Loucy (cell line): ENCODE measurements around the gene NPHP4.

Source experiments
- H2AFZ ChIP-seq: fragments of 200-600 bp; sonication (generic); 2 replicates; pipeline ENCODE4 v1.6.0; 2016; ENCODE audit warnings: antibody characterized with exemption, mild to moderate bottlenecking, low read length, moderate library complexity
- H3F3A ChIP-seq: fragments of 200-600 bp; 2 replicates; pipeline ENCODE4 v1.6.0; 2016; ENCODE audit warnings: antibody characterized with exemption, low read depth, mild to moderate bottlenecking
- H3K27me3 ChIP-seq: fragments of 200-600 bp; sonication (generic); 2 replicates; pipeline ENCODE4 v1.6.1; 2014; ENCODE audit warnings: low read length, mild to moderate bottlenecking; ENCODE audit not compliant: insufficient read depth, poor library complexity, severe bottlenecking
- H3K36me3 ChIP-seq: fragments of 200-600 bp; sonication (generic); 2 replicates; pipeline ENCODE4 v1.6.1; 2016; ENCODE audit warnings: low read length; ENCODE audit not compliant: insufficient read depth
- H3K4me1 ChIP-seq: fragments of 200-600 bp; sonication (generic); 2 replicates; pipeline ENCODE4 v1.5.1; 2014; ENCODE audit warnings: low read length, mild to moderate bottlenecking; ENCODE audit not compliant: insufficient read depth, poor library complexity, severe bottlenecking
- H3K4me2 ChIP-seq: fragments of 200-600 bp; sonication (generic); 2 replicates; pipeline ENCODE4 v1.6.0; 2014; ENCODE audit warnings: antibody characterized with exemption, low read length, low read depth, mild to moderate bottlenecking; ENCODE audit not compliant: poor library complexity, severe bottlenecking
- H3K4me3 ChIP-seq: fragments of 200-600 bp; sonication (generic); 2 replicates; pipeline ENCODE4 v1.5.1; 2014; ENCODE audit warnings: low read length, mild to moderate bottlenecking, mixed read lengths; ENCODE audit not compliant: poor library complexity, severe bottlenecking
- H3K79me2 ChIP-seq: fragments of 200-600 bp; sonication (generic); 2 replicates; pipeline ENCODE4 v1.6.1; 2014; ENCODE audit warnings: low read length; ENCODE audit not compliant: insufficient read depth
- H3K9ac ChIP-seq: fragments of 200-600 bp; sonication (generic); 2 replicates; pipeline ENCODE4 v1.6.0; 2014; ENCODE audit warnings: mild to moderate bottlenecking, low read depth, low read length, moderate library complexity; ENCODE audit not compliant: poor library complexity, severe bottlenecking
- H3K9me2 ChIP-seq: fragments of 200-600 bp; sonication (generic); replicated peaks from 2 replicates; pipeline ENCODE4 v1.6.1; 2016; ENCODE audit warnings: low read depth, low read length, mixed read lengths
- H3K9me3 ChIP-seq: fragments of 200-600 bp; sonication (generic); 2 replicates; pipeline ENCODE4 v1.6.1; 2014; ENCODE audit warnings: mild to moderate bottlenecking, antibody characterized with exemption, low read length, low read depth; ENCODE audit not compliant: insufficient read depth
- H4K20me1 ChIP-seq: fragments of 200-600 bp; sonication (generic); 2 replicates; pipeline ENCODE4 v1.6.0; 2014; ENCODE audit warnings: antibody characterized with exemption, low read length, mild to moderate bottlenecking; ENCODE audit not compliant: insufficient read depth, poor library complexity, severe bottlenecking
- EZH2phosphoT487 ChIP-seq: fragments of 200-600 bp; IDR thresholded peaks from 2 replicates; pipeline ENCODE4 v1.6.1; 2018; ENCODE audit warnings: antibody characterized with exemption, mild to moderate bottlenecking, moderate library complexity, borderline replicate concordance
- TF ChIP-seq, protein P1 (sequence below): fragments of 200-600 bp; sonication (generic); conservative IDR thresholded peaks from 2 replicates; pipeline ENCODE4 v1.5.1; 2014; ENCODE audit warnings: mild to moderate bottlenecking, antibody characterized with exemption, low read length

NPHP4 gene

DNA sequence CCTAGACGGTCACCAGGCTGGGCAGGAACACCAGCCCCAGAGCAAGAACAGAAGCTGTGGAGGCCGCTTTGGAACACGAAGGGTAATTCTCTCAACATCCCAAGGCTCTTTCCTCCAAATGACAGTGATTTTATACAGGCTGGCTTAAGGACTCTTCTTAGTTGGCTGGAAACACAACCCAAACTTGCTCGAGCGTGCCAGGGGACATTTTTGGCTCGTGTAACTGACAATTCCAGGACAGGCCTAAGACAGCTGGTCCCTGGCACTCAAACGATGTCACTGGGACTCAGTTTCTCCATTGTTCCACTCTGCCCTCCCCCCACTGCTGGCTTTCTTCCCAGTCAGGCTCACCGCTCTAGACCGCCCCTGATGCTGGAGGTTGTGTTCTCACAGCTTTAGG is 164.7 kb downstream of the NPHP4 start:
- no peaks in the 10 kb centered on the region for H3K79me2 ChIP-seq
- TF ChIP-seq EZH2phosphoT487, result no peak
- TF ChIP-seq, protein P1, sequence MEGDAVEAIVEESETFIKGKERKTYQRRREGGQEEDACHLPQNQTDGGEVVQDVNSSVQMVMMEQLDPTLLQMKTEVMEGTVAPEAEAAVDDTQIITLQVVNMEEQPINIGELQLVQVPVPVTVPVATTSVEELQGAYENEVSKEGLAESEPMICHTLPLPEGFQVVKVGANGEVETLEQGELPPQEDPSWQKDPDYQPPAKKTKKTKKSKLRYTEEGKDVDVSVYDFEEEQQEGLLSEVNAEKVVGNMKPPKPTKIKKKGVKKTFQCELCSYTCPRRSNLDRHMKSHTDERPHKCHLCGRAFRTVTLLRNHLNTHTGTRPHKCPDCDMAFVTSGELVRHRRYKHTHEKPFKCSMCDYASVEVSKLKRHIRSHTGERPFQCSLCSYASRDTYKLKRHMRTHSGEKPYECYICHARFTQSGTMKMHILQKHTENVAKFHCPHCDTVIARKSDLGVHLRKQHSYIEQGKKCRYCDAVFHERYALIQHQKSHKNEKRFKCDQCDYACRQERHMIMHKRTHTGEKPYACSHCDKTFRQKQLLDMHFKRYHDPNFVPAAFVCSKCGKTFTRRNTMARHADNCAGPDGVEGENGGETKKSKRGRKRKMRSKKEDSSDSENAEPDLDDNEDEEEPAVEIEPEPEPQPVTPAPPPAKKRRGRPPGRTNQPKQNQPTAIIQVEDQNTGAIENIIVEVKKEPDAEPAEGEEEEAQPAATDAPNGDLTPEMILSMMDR, result no peak
- no peak overlapping the region for H3K4me2 ChIP-seq
- no peak overlapping the region for H2AFZ ChIP-seq
- no peaks in the 10 kb centered on the region for H3K27me3 ChIP-seq
- H4K20me1 ChIP-seq, result no peaks in the 10 kb centered on the region
- H3K36me3 ChIP-seq, result no peaks in the 10 kb centered on the region
- H3K9me2 ChIP-seq, result no peaks in the 10 kb centered on the region
- H3F3A ChIP-seq, result no peaks in the 10 kb centered on the region
- no peaks in the 10 kb centered on the region; the same call in 1 of the 2 replicates for H3K9me3 ChIP-seq
- no peaks in the 10 kb centered on the region for H3K4me1 ChIP-seq
- no peak overlapping the region for H3K9ac ChIP-seq
- no peak overlapping the region for H3K4me3 ChIP-seq

DNA sequence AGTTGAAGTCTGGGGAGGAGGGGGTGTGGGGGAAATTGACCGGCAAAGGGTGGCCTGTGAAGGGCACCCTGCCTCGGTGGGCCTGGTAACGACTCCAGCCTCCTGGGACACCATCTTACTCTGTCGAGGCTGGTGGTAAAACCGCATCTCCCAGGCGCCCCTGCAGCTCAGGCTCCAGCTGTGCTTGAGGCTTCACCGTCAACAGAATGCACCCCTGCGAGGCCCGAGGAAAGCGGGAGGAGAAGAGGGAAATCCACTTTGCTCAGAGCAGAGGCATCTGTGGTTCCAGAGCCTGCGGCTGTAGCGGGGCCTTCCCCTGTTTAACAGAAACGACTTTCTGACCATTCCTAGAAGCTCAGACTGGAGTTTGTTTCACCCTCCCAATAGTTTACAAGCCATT is 165.6 kb downstream of the NPHP4 start:
- Histone ChIP-seq H3K9ac (no peak overlapping the region), H3K9me3 (no peaks in the 10 kb centered on the region; the same call in 1 of the 2 replicates), H3K4me2 (no peak overlapping the region), H2AFZ (no peak overlapping the region), H3K27me3 (no peaks in the 10 kb centered on the region), H3K79me2 (no peaks in the 10 kb centered on the region), H3K4me3 (no peak overlapping the region), H3K36me3 (no peaks in the 10 kb centered on the region), H3K4me1 (no peaks in the 10 kb centered on the region), H3K9me2 (no peaks in the 10 kb centered on the region), H4K20me1 (no peaks in the 10 kb centered on the region), H3F3A (no peaks in the 10 kb centered on the region)
- TF ChIP-seq EZH2phosphoT487, result no peak
- TF ChIP-seq, protein P1, result no peak

DNA sequence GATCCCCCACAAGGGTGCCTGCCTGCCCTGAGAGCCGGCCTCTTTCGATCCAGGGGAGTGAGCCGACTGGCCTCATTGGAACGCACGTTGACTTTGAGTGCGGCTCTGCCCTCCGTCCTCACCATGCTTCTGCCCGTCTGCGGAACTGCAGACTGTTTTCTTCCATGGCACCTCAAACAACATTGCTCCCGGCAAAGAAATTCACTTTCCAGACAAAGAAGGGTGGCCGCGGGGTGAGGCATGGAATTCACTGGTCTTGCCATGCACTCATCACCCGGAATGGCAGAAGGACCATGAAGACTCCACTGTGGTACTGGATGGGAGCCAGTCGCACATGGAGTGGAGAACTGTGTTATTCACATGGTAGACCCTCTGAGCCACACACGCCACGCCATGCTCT is 169.5 kb downstream of the NPHP4 start:
- H3K9me3 ChIP-seq, result peaks cover 11% of the 10 kb centered on the region; the same call in 1 of the 2 replicates
- H3K79me2 ChIP-seq, result no peaks in the 10 kb centered on the region
- H3K4me1 ChIP-seq, result no peaks in the 10 kb centered on the region
- H3K9ac ChIP-seq, result no peak overlapping the region
- H3K9me2 ChIP-seq, result no peaks in the 10 kb centered on the region
- H4K20me1 ChIP-seq, result no peaks in the 10 kb centered on the region
- no peak overlapping the region for H3K4me2 ChIP-seq
- H3K4me3 ChIP-seq, result no peak overlapping the region
- H2AFZ ChIP-seq, result no peak overlapping the region
- H3F3A ChIP-seq, result no peaks in the 10 kb centered on the region
- no peaks in the 10 kb centered on the region for H3K36me3 ChIP-seq
- TF ChIP-seq, protein P1, result no peak
- no peak for TF ChIP-seq EZH2phosphoT487
- no peaks in the 10 kb centered on the region for H3K27me3 ChIP-seq
